Adrenal gland (tissue), 12 donors: ENCODE results near the gene MTUS2. TPM values are rescaled to one million over a fixed set of nuclear protein-coding genes. Genes with fewer than 3 reads are reported as not detected.

Experiments
- DNase-seq, 7 donors: peaks; one replicate each; pipeline ENCODE4 v3.0.0-alpha.2; 2019 to 2020
- H3K27ac ChIP-seq, 5 donors: fragments of 200-600 bp; sonication (generic) in 4 of 5; 1 replicate in 3 of 5; 2 replicates in 2 of 5; pipeline versions ENCODE4 v1.5.1 to v1.8.0; 2016 to 2020; ENCODE audit warnings: mild to moderate bottlenecking in 1 of 5
- H3K27me3 ChIP-seq: fragments of 200-600 bp; 2 replicates; pipeline ENCODE4 v1.8.0; 2021
- H3K36me3 ChIP-seq, 2 donors: fragments of 200-600 bp; replicated peaks in 1 of 2; 1 replicate in 1 of 2; 2 replicates in 1 of 2; pipeline versions ENCODE4 v1.5.1 to v1.8.0; 2018 to 2022
- H3K4me1 ChIP-seq, 2 donors: fragments of 200-600 bp; replicated peaks in 1 of 2; 1 replicate in 1 of 2; 2 replicates in 1 of 2; pipeline versions ENCODE4 v1.5.1 to v1.8.0; 2018 to 2021
- H3K4me3 ChIP-seq, 4 donors: fragments of 200-600 bp; sonication (generic) in 3 of 4; one replicate each; pipeline ENCODE4 v1.5.1; 2016 to 2018
- H3K9me3 ChIP-seq, 3 donors: fragments of 200-600 bp; sonication (generic) in 1 of 3; replicated peaks in 1 of 3; 1 replicate in 2 of 3; 2 replicates in 1 of 3; pipeline versions ENCODE4 v1.5.1 to v1.8.0; 2016 to 2021
- POLR2A ChIP-seq, 2 donors: fragments of 450-650 bp; IDR thresholded peaks; one replicate each; pipeline ENCODE4 v1.6.1; 2017; ENCODE audit warnings: antibody characterized with exemption in 2 of 2, mild to moderate bottlenecking in 2 of 2, moderate library complexity in 1 of 2
- WGBS, 4 donors: extraction: QIAGEN DNeasy Blood & Tissue Kit in 2 of 4; methylation state at CpG; one replicate each; pipeline versions ENCODE4 v1.1.5 to v1.1.7; 2013 to 2017; 5-methylcytosine and 5-hydroxymethylcytosine counted together
- intact Hi-C, 2 donors: fragments of 100-400 bp; cut with DNase I; formaldehyde crosslinking; loops; one replicate each; pipeline versions ENCODE4 v1.14.1 to v1.15.0; 2022 to 2023
- polyA plus RNA-seq, 3 donors: library from polyadenylated mRNA; stranded (reverse); fragments of 200-250 nt in 2 of 3; fragments of 350-450 nt in 1 of 3; fragmentation: Illumina TruSeq in 1 of 3; extraction: RNeasy Lipid Tissue Mini Kit (QIAGEN cat#74804) in 1 of 3; gene quantifications; one replicate each; pipeline ENCODE4 v1.2.3, GENCODE V29; 2013 to 2014
- total RNA-seq, 9 donors: library from RNA; depleted of rRNA in 4 of 9; stranded (reverse); fragments of >200 nt in 4 of 9; fragments of 120-200 nt in 1 of 9; fragmentation: NEBNext Ultra II Directional in 1 of 9; extraction: Animal tissue kit (Norgen Biotek cat#: 25700) in 1 of 9; gene quantifications; one replicate each; pipeline versions ENCODE4 v1.1.0 to v1.2.4, GENCODE V29; 2013 to 2023
- TF ChIP-seq, protein P1 (sequence below), 6 experiments: fragments of 450-650 bp in 4 of 6; fragments of 200-600 bp in 2 of 6; sonication (generic) in 1 of 6; IDR thresholded peaks; 1 replicate in 5 of 6; 2 replicates in 1 of 6; pipeline versions ENCODE4 v1.5.1 to v1.8.0; 2016 to 2021; ENCODE audit warnings: antibody characterized with exemption in 6 of 6, mild to moderate bottlenecking in 2 of 6, moderate library complexity in 1 of 6
- donor health status: healthy with polysubstance abuse.
- donor health status: Bipolar disorder and iron deficiency.
- donor health status: DM: yes; HTN: yes; CAD: no.
- donor health status: DM: no; HTN: no; CAD: no.
- donor health status: DM: no; HTN: no; CAD: no.
- donor health status: DM: yes; HTN: yes; CAD: no.

MTUS2 gene
- total and polyA plus RNA-seq, 12 donors = 0.07 to 0.24 (median 0.14) TPM; not detected in 5

DNA sequence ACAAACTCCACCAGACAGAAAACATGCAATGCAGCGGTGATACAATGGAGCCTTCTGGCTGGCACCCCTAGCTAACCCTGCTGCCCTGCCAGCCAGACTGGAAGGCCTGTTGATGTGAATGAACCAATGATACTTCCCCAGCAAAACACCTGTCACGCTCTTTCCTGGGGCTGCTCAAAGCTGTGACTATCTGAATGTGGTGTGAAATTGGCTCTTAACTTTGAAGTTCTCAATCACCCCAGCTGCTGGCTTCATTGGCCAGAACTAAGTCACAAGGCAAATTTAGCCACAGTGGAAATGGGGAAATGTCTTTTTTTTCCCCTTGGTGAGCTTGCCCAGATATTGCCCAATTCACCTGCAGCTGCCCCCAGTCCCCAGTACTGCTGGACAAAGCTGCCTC is 628.0 kb downstream of the MTUS2 start:
- H3K9me3 ChIP-seq = no peaks in the 10 kb centered on the region
- H3K27ac ChIP-seq = no peak overlapping the region
- no peak overlapping the region for H3K4me3 ChIP-seq
- no peaks in the 10 kb centered on the region for H3K27me3 ChIP-seq
- intact Hi-C loops = no loop called here
- no peak for DNase-seq
- no peaks in the 10 kb centered on the region for H3K4me1 ChIP-seq
- H3K36me3 ChIP-seq = no peaks in the 10 kb centered on the region
- no peak for TF ChIP-seq POLR2A (IDR thresholded peaks at IDR 0.05)
- TF ChIP-seq, protein P1, sequence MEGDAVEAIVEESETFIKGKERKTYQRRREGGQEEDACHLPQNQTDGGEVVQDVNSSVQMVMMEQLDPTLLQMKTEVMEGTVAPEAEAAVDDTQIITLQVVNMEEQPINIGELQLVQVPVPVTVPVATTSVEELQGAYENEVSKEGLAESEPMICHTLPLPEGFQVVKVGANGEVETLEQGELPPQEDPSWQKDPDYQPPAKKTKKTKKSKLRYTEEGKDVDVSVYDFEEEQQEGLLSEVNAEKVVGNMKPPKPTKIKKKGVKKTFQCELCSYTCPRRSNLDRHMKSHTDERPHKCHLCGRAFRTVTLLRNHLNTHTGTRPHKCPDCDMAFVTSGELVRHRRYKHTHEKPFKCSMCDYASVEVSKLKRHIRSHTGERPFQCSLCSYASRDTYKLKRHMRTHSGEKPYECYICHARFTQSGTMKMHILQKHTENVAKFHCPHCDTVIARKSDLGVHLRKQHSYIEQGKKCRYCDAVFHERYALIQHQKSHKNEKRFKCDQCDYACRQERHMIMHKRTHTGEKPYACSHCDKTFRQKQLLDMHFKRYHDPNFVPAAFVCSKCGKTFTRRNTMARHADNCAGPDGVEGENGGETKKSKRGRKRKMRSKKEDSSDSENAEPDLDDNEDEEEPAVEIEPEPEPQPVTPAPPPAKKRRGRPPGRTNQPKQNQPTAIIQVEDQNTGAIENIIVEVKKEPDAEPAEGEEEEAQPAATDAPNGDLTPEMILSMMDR (IDR thresholded peaks at IDR 0.05) = no peak
- 77 to 85% (median 80%) methylated on average over 2 of the region's 2 CpGs for WGBS, 4 donors

DNA sequence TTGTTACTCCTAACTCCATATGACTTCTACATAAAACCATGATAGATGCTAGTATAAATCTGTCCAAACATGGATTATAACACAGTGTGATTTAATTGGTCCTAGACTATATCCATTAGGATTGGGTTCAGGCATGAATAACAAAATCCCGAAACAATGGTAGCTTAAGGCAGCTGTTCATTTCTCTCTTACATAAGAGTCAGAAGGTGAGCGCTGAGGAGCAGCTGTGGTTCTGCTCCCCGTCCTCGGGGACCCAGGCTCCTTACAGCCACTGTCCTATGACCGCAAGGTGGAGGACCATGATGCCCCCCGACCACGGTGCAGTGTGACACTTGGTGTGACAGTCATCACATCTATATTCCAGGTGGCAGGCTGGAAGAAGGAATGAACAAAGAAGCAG is 629.6 kb downstream of the MTUS2 start:
- Histone ChIP-seq H3K9me3 (no peaks in the 10 kb centered on the region), H3K4me1 (no peaks in the 10 kb centered on the region), H3K27me3 (no peaks in the 10 kb centered on the region), H3K27ac (no peak overlapping the region), H3K4me3 (no peak overlapping the region), H3K36me3 (no peaks in the 10 kb centered on the region)
- 80 to 93% (median 92%) methylated on average over 7 of the region's 7 CpGs for WGBS, 4 donors
- intact Hi-C loops = no loop called here
- no peak for TF ChIP-seq POLR2A (IDR thresholded peaks at IDR 0.05)
- TF ChIP-seq, protein P1 (IDR thresholded peaks at IDR 0.05) = no peak
- no peak for DNase-seq

GRCh38 chr13:29451976-29452375 is 631.8 kb downstream of the MTUS2 start:
- Histone ChIP-seq H3K4me3 (no peak overlapping the region), H3K9me3 (no peaks in the 10 kb centered on the region), H3K27me3 (no peaks in the 10 kb centered on the region), H3K4me1 (no peaks in the 10 kb centered on the region), H3K27ac (no peak overlapping the region), H3K36me3 (no peaks in the 10 kb centered on the region)
- 77 to 92% (median 85%) methylated on average over 2 of the region's 2 CpGs for WGBS, 4 donors
- intact Hi-C loops = no loop called here
- no peak for TF ChIP-seq POLR2A (IDR thresholded peaks at IDR 0.05)
- TF ChIP-seq, protein P1 (IDR thresholded peaks at IDR 0.05) = no peak
- DNase-seq = no peak

DNA sequence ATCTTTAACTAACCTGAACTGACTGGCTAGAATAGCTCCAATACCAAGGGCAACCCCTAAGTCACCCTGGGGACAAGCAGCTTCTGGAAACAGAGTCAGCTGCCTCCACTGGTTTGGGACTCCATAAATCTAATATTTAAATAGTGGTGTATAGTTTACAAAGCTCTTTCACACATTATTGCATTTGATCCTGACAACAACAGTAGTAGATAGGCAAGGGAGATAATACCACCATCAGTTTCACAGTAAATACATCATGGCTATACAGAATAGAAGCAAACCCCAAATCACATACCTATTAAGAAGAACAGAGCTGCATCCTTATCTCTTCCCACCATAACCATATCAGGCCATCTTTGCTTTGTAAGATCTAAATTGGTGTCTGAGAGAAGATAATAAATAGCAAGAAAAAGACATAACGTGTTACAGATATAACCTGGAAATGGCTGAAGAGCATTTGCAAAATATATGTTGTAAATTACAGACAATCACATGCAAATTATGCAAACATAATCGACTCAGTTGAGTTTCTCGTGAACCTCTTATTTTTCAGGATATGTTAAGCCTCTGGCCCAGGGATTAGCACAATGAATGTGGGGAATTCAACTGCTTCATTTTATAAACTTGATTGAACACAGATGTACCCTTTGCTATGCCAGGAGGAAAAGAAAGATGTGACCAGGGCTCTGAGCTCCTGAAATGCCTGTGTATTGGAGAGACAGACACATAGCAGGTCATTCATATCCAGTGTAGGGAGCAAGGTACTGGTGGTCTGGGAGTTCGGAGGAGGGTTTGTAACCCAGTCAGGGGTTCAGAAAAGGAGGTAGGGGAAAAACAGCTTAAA is 632.9 kb downstream of the MTUS2 start:
- Histone ChIP-seq H3K9me3 (no peaks in the 10 kb centered on the region), H3K36me3 (no peaks in the 10 kb centered on the region), H3K27me3 (no peaks in the 10 kb centered on the region), H3K27ac (no peak overlapping the region), H3K4me1 (no peaks in the 10 kb centered on the region), H3K4me3 (no peak overlapping the region)
- no peak for DNase-seq
- WGBS, 4 donors = 62 to 69% (median 66%) methylated on average over 4 of the region's 4 CpGs
- intact Hi-C loops = no loop called here
- no peak for TF ChIP-seq POLR2A (IDR thresholded peaks at IDR 0.05)
- TF ChIP-seq, protein P1 (IDR thresholded peaks at IDR 0.05) = no peak
